ENCODE results near the gene AGA. TPM values are rescaled to one million over a fixed set of nuclear protein-coding genes. Genes with fewer than 3 reads are reported as not detected.

Gene AGA
- total RNA-seq, 4 donors from 2014 or later, result 42.2 to 82.8 (median 50.4) TPM

- Histone ChIP-seq H3K27ac (no peak overlapping the region), H3K27me3 (no peaks in the 10 kb centered on the region), H3K36me3 (no peaks in the 10 kb centered on the region), H3K4me3 (replicated peaks in 1 of 3) (no peak overlapping the region), H3K4me1 (no peaks in the 10 kb centered on the region), H3K9me3 (no peaks in the 10 kb centered on the region)
- 95 to 96% methylated on average over 1 of the region's 1 CpG for WGBS, 2 donors
- TF ChIP-seq POLR2A (IDR thresholded peaks at IDR 0.05), result no peak
- no peak for DNase-seq
- intact Hi-C loops (cut with DNase I), result no loop called here
Measured at GRCh38 chr4:177485528-177485927, 43.3 kb upstream of the AGA start.

GRCh38 chr4:177484613-177485021 lies 42.4 kb upstream of the AGA start:
- intact Hi-C loops (cut with DNase I), result no loop called here
- DNase-seq, result no peak
- H3K36me3 ChIP-seq, result no peaks in the 10 kb centered on the region
- H3K27me3 ChIP-seq, result no peaks in the 10 kb centered on the region
- WGBS, 2 donors, result 79 to 100% methylated on average over 1 of the region's 1 CpG
- H3K27ac ChIP-seq, result no peak overlapping the region
- TF ChIP-seq CTCF (IDR thresholded peaks at IDR 0.05), result no peak
- TF ChIP-seq POLR2A (IDR thresholded peaks at IDR 0.05), result no peak
- no peaks in the 10 kb centered on the region for H3K4me1 ChIP-seq
- H3K4me3 ChIP-seq (replicated peaks in 1 of 3), result no peak overlapping the region
- no peaks in the 10 kb centered on the region for H3K9me3 ChIP-seq

- no peak for TF ChIP-seq POLR2A (IDR thresholded peaks at IDR 0.05)
- TF ChIP-seq CTCF (IDR thresholded peaks at IDR 0.05), result no peak
- no peaks in the 10 kb centered on the region for H3K4me1 ChIP-seq
- no peak overlapping the region for H3K27ac ChIP-seq
- DNase-seq, result no peak
- WGBS, 2 donors, result 72% methylated on average over 3 of the region's 3 CpGs
- H3K27me3 ChIP-seq, result no peaks in the 10 kb centered on the region
- no peak overlapping the region for H3K4me3 ChIP-seq (replicated peaks in 1 of 3)
- intact Hi-C loops (cut with DNase I), result no loop called here
- no peaks in the 10 kb centered on the region for H3K36me3 ChIP-seq
- H3K9me3 ChIP-seq, result no peaks in the 10 kb centered on the region
Measured at GRCh38 chr4:177483760-177484159, 41.5 kb upstream of the AGA start.

- H3K27ac ChIP-seq, result no peak overlapping the region
- no peaks in the 10 kb centered on the region for H3K36me3 ChIP-seq
- 77 to 81% methylated on average over 1 of the region's 1 CpG for WGBS, 2 donors
- no peaks in the 10 kb centered on the region for H3K9me3 ChIP-seq
- no peak for TF ChIP-seq POLR2A (IDR thresholded peaks at IDR 0.05)
- no peak for TF ChIP-seq CTCF (IDR thresholded peaks at IDR 0.05)
- H3K4me3 ChIP-seq (replicated peaks in 1 of 3), result no peak overlapping the region
- H3K4me1 ChIP-seq, result no peaks in the 10 kb centered on the region
- DNase-seq, result no peak
- no peaks in the 10 kb centered on the region for H3K27me3 ChIP-seq
- intact Hi-C loops (cut with DNase I), result no loop called here
Measured at GRCh38 chr4:177483271-177483670, 41.0 kb upstream of the AGA start.

- H3K27me3 ChIP-seq, result no peaks in the 10 kb centered on the region
- H3K4me1 ChIP-seq, result no peaks in the 10 kb centered on the region
- no peak for DNase-seq
- no peak for TF ChIP-seq POLR2A (IDR thresholded peaks at IDR 0.05)
- no peak for TF ChIP-seq CTCF (IDR thresholded peaks at IDR 0.05)
- intact Hi-C loops (cut with DNase I), result no loop called here
- H3K9me3 ChIP-seq, result no peaks in the 10 kb centered on the region
- no peaks in the 10 kb centered on the region for H3K36me3 ChIP-seq
- no peak overlapping the region for H3K27ac ChIP-seq
- no peak overlapping the region for H3K4me3 ChIP-seq (replicated peaks in 1 of 3)
Measured at GRCh38 chr4:177482367-177482766, 40.1 kb upstream of the AGA start.

GRCh38 chr4:177480795-177481194 lies 38.6 kb upstream of the AGA start:
- Histone ChIP-seq H3K4me3 (replicated peaks in 1 of 3) (no peak overlapping the region), H3K27me3 (no peaks in the 10 kb centered on the region), H3K4me1 (no peaks in the 10 kb centered on the region), H3K9me3 (no peaks in the 10 kb centered on the region), H3K36me3 (no peaks in the 10 kb centered on the region), H3K27ac (no peak overlapping the region)
- 95 to 99% methylated on average over 2 of the region's 2 CpGs for WGBS, 2 donors
- no peak for DNase-seq
- TF ChIP-seq POLR2A (IDR thresholded peaks at IDR 0.05), result no peak
- no peak for TF ChIP-seq CTCF (IDR thresholded peaks at IDR 0.05)
- intact Hi-C loops (cut with DNase I), result no loop called here
